Measurements from ENCODE around the gene ORM2. TPM values are rescaled to one million over a fixed set of nuclear protein-coding genes. Genes with fewer than 3 reads are reported as not detected.

The ORM2 gene
- polyA plus RNA-seq, 4 donors: 0.35 TPM; not detected in 3

Other genes starting within 250 kb of the ORM2 start
- 100 to 1,000 TPM in 3 of 4 donors, 1 to 10 TPM in 1; 2.5 to 256 (median 142) TPM for gene KIF12, start 230.6 kb upstream of the ORM2 start, polyA plus RNA-seq (ENCODE audit: insufficient read length in 4 of 4)
- 10 to 100 TPM; 31.8 to 52.3 (median 39.3) TPM for gene COL27A1, start 174.3 kb upstream of the ORM2 start, polyA plus RNA-seq (ENCODE audit: insufficient read length in 4 of 4)
- 1 to 10 TPM in 1 of 4 donors, under 1 TPM in 1, not detected in 2; 0.56 to 1.8 TPM for gene ORM1, start 6.8 kb upstream of the ORM2 start, polyA plus RNA-seq (ENCODE audit: insufficient read length in 4 of 4)
- gene AKNA, start 58.1 kb downstream of the ORM2 start, polyA plus RNA-seq (ENCODE audit: insufficient read length in 4 of 4): 10 to 100 TPM; 10.8 to 15.7 (median 14.1) TPM
- gene WHRN, start 175.6 kb downstream of the ORM2 start, polyA plus RNA-seq (ENCODE audit: insufficient read length in 4 of 4): 10 to 100 TPM in 1 of 4 donors, 1 to 10 TPM in 3; 6.9 to 15.9 (median 8.3) TPM